T-helper 1 cell (primary cell): Measurements from ENCODE around the gene PALM.
"Not testable (repeated sequence)": the region's sequence is repeated elsewhere in the genome, so short reads cannot be mapped to it uniquely, and the experiment has no call there.

ENCODE experiments used
- DNase-seq, 5 donors: peaks; one replicate each; pipeline ENCODE4 v3.0.0-alpha.2; 2012 to 2020

PALM gene

GRCh38 chr19:709196-709964 lies 645 bp downstream of the PALM start:
- no peak for DNase-seq

GRCh38 chr19:709965-710571 lies 1.3 kb downstream of the PALM start:
- DNase-seq = no peak

- no peak for DNase-seq
Observed at GRCh38 chr19:710767-711166, 2.0 kb downstream of the PALM start.

GRCh38 chr19:711254-711653 lies 2.5 kb downstream of the PALM start:
- DNase-seq = no peak

- no peak for DNase-seq
Observed at GRCh38 chr19:715347-715746, 6.6 kb downstream of the PALM start.

GRCh38 chr19:718251-718951 lies 9.7 kb downstream of the PALM start:
- no peak for DNase-seq

GRCh38 chr19:718991-719512 lies 10.3 kb downstream of the PALM start:
- DNase-seq = no peak

- DNase-seq = no peak
Observed at GRCh38 chr19:719636-720344, 11.1 kb downstream of the PALM start.

GRCh38 chr19:720345-721160 lies 11.8 kb downstream of the PALM start:
- DNase-seq = no peak

- no peak for DNase-seq
Observed at GRCh38 chr19:722553-723101, 13.9 kb downstream of the PALM start.

- no peak for DNase-seq
Observed at GRCh38 chr19:723247-723646, 14.5 kb downstream of the PALM start.

GRCh38 chr19:723714-724113 lies 15.0 kb downstream of the PALM start:
- DNase-seq = no peak

- DNase-seq = no peak
Observed at GRCh38 chr19:725461-726089, 16.8 kb downstream of the PALM start.

GRCh38 chr19:726993-727956 lies 18.5 kb downstream of the PALM start:
- no peak for DNase-seq

- DNase-seq = no peak
Observed at GRCh38 chr19:728011-728410, 19.3 kb downstream of the PALM start.

- not testable (repeated sequence) for DNase-seq
Observed at GRCh38 chr19:729564-729963, 20.8 kb downstream of the PALM start.

GRCh38 chr19:729965-730668 lies 21.4 kb downstream of the PALM start:
- no peak for DNase-seq

GRCh38 chr19:731000-731399 lies 22.3 kb downstream of the PALM start:
- DNase-seq = no peak
